8988T (cell line): ENCODE data around the gene DDX17.
"Not testable (repeated sequence)": the region's sequence is repeated elsewhere in the genome, so short reads cannot be mapped to it uniquely, and the experiment has no call there.

ENCODE experiments used
- DNase-seq: peaks from one replicate; pipeline ENCODE4 v3.0.0; 2011

Gene DDX17

DNA sequence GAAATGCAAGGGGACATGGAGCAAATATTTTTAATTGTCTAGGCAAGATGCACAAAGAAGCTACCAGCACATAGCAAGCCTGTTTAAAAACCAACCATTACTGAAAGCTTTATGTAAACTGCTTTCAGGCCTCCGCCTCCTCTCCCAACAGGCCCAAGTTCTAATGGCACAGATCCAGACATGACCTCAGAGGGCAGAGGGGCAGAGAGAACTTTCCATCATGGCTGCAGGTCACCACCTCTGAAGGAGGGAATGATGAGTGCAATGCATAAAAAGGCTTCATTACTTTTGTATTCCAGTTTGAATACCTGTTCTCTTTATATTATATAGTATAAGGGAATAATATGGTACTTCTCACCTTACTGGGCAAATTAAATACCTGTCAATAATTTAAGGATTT lies 15.2 kb downstream of the DDX17 start:
- no peak for DNase-seq

DNA sequence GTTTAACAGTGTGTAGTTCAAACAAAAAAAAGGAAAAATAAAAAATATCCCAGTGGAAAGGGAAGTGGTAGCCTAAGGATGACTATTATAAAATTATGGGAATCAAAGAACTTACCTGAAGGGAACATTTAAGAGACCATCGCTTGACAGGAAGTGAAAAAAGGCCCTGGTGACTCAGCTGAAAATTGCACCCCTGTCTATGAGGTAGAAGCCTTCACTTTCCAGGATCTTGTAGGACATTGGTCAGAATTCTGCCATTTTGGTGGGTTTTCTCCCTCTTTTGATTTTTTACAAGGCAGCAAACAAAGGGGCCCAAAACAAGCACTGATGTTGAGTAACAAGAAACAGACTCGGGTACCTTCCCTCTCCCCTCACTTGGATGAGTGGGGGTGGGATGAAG lies 15.6 kb downstream of the DDX17 start:
- no peak for DNase-seq

DNA sequence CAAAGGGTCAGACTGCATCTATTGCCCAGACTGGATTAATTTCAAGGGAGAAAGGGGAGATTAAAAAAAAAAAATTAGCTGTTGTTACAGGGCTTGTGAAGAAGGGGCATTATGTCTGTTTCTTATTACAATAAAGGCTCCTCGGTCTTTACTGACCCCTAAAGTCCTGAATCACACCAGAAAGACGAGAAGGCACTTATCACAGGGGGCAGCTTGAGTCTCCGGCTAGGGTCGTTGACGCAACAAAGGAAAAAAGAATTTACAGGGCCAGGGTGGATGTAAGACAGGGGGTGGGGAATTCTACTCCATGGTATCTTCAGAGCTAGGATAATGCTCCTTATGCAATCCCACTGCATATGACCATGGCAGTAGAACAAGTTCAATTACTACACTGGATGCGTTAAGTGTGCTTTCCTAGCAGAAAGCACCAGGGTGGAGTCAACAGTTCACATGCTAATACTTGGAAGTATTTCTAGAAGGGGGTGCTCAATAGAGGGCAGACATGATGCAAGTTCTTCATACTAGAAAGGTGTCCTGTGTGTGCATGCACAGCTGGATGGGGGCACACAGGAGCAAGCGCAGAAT lies 16.5 kb downstream of the DDX17 start:
- DNase-seq, result no peak

DNA sequence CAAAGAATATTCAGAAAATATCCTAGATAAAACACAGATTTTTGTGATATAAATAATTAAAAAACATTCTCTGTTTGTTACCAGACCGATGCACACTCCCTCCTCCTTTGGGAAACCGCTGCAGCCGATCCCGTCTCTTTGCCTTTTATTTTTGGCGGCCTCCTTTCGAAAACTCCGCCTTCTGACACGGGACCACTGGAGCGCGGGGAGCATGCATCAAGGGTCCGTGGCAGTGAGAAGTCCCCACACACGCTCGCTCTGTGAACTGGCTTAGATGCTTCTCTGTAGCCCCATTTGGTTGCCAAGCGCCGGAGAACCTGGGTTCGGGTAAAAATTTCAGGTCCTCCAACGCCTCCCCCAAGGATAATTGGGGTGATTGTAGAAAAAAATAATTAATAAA lies 17.0 kb downstream of the DDX17 start:
- no peak for DNase-seq

DNA sequence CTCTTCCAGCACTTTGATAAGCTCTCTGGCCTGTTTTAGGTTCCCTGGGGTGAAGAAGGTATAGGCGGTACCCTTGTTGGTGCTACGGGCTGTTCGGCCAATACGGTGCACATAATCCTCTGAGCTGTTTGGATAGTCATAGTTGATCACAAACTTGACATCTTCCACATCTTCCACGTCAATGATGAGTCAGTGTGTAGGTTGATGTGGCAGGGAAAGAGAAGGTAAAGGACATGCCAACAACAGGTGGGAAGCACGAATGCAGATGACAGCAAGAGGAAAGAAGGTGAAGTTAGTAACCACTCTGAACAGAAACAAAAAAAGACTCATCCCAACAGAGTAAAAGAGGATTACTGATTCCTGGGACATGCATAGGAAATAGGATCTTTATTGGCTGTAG lies 18.2 kb downstream of the DDX17 start:
- DNase-seq, result no peak

DNA sequence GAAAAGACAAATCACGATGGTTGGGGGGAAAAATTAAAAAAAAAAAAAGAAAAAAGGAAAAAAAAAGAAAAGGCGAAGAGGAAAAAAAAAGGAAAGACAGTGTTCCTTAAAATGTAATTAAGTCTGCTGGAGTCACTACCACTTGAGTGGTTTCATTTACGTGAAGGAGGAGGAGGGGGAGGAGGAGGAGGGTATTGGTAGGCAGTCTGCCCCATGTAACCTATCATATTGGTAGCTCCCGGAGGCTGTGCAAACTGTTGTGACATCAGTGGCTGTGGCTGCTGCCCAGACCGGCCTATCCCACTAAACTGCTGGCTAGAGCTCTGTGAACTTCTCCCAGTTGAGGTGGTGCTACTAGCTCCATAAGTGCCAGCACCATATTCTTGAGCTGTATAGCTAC lies 20.3 kb downstream of the DDX17 start:
- DNase-seq, result no peak

DNA sequence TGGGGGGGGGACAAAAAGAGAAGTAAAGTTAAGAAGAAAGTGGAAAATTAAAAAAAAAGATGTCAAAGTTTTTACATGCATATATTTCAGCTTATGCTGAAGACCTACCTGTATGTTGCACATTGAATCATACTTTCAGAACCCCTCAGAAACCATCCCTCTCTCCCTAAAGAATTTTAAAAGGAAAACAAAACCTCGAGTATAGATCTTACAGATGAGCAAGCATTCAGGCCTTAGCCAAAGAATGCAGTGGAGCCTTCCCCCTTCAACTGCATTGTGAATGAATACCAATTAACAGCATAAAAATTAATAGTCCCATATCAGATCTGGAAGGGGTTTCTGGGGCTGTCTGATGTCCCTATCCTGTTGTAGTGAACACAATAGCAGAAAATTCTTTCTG lies 21.9 kb downstream of the DDX17 start:
- DNase-seq, result no peak

DNA sequence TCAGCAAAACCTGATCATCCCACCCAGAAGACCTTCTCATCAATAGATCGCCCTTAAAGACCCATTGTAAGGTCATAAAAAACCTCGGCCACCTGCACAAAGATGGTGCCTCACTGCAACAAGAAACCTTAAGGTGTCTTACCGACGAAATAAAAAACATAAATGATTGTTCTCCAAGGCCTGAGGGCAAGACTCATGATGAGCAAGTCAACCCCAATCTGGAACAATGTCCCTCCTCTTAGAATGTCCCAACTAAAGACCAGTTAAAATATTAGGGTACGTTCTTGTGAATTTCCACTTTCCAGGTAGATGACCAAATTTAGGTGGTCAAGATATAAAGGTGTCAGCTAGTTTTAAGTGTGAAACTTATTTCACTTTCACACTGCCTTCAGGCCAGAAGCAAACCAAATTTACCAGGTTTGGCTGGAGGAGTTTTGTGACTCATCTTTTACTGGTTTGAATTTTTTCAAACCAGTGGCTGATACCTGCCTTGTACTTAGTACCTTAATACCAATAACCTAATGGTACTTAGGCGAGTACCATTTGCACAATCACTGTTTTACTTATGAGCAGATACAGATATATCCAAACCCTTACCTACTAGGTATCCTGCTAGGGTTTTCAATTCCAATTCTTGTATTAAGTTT lies 23.3 kb downstream of the DDX17 start:
- no peak for DNase-seq

DNA sequence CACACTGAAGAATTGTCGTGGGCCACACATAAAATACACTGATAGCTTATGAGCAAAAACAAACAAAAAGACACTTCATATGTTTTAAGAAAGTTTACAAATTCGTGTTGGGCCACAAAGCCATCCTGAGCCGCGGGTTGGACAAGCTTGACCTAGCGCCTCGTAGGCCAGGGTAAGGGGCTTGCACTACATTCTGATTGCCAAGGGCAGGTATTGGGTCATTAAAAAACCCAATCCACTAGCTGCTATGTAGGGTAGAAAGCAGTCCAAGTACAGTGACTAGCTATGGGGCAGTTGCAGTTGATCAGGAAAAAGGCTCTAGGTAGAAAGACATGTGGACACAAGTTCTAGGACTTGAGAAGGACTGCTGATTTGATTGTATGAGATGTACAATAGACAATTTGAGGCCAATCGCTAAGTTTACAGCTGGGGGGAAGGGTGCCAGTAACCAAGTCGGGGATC lies 24.2 kb downstream of the DDX17 start:
- DNase-seq, result no peak

DNA sequence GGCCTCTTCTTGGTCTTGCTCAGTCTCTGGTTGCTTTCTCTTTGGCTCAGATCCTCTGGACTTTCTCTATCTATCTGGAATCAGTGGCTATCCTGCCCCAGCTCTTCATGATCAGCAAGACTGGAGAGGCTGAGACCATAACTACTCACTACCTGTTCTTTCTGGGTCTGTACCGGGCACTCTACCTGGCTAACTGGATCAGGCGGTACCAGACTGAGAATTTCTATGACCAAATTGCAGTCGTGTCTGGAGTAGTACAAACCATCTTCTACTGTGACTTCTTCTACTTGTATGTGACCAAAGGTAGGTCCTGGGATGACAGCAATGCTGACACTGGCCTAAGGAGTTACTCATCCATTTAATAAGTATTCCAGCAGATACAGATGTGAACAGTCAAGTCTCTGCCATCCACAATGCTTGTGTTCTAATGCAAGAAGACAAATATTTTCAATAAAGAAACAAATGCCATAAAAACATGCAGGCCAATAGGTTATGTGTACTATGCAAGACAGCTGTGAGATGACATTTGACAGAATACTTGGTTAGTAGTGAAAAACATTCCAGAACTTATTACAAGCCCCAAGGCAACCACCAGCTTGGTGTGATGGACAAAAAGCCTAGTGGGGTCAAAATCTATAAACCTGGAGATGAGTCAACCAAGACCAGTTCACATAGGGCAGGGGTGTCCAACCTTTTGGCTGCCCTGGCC lies 24.8 kb downstream of the DDX17 start:
- no peak for DNase-seq

DNA sequence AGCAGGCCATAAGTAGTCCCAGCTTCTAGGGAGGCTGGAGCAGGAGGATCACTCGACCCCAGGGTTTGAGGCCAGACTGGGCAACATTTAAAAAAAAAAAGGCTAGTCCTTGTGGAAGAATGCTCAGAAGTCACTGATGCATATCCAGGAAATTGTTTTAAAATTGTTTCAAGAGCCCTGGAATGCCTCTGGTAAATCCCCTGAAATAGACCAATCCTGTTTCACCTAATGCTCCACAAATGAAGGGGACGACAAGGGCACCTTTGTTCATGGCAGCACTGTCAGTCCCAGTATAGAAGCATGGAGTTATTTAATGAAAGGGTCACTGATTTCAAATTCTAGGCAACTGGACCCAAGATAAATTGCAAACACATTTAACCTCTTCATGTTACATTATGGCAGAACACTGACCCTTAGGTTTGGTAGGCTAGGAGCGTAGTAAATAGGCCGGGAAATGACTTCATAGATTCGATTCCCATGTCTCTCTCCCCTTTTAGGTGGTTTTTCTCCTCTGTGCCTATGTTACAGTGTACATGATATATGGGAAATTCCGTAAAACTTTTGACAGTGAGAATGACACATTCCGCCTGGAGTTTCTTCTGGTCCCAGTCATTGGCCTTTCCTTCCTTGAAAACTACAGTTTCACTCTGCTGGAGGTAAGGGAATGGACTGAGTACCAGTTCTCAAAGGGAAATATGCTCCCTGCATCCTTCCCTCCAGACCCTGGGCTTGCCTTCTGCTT lies 26.8 kb downstream of the DDX17 start:
- no peak for DNase-seq

DNA sequence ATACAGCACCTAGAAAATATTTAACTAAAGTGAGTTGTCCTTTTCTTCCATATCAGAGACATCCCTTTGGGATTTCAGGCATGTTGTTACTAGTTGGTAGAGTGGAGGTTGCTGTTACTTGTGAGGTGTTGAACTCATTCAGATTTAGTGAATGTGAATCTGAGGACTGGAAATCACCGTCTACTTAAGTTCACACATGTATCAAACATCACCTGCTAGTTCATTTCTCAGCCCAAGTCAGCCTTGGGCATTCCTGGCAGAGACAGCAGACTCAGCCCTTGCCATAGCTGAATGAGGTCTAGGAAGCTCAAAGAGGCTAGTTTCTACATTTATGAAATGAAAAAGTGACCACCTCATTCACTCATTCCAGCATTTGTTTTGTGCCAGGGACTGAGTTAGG lies 28.5 kb downstream of the DDX17 start:
- DNase-seq, result no peak

DNA sequence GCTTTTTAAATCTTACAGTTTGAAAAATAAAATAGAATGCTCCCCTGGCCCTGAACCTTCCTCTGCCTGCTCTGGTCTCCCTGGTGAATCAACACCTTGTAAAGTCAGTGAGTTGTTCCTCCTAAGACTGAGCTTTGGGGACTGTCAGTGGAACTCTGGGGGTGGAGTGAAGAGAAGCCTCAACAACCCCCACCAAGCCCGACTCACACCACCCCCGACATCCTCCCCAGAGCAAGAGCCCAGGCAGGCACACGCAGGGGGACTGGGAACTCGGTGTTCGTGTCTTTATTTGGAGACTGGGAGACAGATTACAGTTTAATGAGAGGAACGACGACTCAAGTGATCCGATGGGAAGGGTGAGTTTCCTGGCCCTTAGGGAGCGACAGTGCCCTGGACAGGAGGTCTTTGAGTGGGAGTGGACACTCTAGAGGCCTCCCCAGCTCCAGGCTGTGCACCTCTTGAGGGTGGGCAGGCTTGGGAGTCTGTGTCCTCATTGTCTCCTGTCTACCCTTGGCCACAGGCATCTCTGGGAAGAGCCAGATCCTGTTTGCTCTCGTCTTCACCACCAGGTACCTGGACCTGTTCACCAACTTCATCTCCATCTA lies 32.0 kb downstream of the DDX17 start:
- DNase-seq, result no peak

DNA sequence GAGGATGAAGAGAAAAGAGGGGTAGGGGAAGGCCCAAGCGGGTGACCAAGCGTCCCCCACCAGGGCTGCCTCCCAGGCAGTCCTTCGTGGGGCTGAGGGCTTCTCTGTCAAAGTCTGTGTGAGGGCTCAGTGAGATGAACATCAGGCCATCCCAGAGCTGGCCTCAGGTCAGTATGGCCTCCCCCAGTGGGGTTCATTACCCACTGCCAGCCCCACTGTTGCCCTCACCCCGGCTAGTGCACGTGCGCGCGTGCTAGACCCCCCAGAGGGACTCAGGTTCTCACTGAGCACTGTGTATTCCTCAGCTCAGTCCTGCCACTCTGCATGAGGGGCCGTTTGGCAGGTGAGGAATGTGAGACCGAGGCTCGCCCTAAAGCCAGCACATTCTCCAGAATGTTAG lies 34.9 kb downstream of the DDX17 start:
- DNase-seq, result no peak

DNA sequence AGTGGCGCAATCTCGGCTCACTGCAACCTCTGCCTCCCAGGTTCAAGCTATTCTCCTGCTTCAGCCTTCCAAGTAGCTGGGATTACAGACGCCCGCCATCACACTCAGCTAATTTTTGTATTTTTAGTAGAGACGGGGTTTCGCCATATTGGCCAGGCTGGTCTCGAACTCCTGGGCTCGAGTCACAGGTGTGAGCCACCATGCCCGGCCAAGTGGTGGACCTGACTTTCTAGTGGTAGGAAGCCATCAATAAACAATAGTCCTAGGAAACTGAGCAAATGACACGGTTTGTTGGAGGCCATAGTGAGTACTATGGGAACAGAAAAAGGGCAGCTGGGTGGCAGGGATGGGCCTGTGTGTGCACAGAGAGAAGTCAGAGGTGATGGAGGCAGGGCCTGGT lies 35.9 kb downstream of the DDX17 start:
- not testable (repeated sequence) for DNase-seq

DNA sequence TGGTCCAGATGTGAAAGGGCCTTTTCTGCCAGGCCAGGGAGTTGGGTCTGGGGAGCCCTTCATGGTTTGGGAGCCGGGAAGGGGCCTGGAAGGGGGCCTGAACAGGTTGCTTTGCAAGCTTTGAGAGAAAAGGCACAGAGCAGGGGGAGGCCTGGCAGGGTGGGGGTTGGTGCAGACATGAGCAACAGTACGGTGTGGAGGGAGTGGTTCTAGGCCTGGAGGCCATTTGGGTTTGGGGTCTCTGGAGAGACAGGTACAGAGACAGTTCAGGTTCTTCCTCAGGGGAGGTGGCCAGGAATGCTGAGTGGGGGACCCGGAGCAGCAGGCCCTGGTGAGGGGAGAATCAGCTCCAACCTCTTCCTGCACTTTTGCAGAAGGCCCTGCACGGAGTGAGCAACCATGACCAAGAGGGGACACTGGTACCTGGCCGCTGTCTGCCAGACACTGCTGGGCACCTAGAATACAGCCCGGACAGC lies 36.8 kb downstream of the DDX17 start:
- no peak for DNase-seq

DNA sequence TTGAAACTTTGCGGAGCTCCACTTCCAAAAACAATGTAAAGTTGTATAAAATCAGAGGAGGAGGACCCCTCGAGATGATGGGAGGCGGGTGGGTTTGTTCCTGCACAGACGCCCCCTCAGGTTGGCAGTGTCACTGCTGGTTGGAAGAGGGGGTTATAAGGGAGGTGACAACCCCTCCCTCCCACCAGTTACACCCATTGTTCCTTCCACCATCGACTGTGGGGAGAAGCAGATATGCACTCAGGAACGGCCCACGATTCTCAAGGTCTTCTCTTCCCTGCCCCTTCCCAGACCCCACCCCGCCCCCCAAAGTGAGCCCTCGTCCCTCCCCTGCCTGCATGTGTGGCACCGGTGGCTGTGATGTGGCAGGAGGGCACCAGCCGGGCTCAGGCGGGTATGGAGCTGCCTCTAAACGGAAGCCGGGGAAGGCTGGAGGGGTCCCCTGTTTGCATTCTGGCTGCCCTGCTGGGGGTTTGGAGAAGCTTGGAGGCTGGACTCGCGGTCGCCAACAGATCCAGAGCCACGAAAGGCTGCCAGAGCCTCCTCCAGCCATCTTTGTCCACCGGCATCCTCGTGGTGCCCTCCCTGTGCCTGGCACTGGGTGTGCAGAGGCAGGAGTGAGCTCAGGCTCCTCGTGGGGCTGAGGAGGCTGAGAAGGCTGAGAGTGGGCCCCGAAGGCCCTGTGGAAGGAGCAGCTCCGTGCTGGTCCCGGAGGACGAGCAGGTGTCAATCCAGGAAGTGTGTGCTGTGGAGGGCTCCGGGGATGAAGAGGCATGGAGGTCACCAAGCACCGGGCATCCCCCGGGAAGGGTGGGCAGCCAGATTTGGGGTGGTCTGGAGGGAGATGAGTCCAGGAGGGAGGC lies 37.4 kb downstream of the DDX17 start:
- no peak for DNase-seq

DNA sequence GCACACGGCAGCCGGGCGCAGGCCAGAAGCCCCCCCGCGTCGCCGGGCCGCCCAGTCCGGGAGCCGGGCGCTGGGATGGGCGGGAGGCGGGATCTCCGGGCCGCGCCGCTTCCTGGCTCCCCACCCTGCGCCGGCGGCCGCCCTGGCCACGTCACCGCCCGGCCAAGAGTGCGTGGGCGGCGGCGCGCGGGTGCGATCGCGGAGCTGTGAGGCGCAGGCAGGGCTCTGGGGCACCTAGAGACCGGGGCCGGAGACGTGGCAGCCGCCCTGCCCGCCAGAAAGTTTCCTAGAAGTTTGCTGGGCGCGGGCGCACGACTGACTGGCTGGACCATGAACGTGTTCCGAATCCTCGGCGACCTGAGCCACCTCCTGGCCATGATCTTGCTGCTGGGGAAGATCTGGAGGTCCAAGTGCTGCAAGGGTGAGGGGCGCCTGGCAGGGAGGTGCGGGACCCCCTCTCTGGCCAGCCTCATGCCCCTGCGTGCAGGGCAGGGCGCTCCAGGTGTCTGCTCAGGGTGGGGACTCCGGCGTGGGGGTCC lies 38.1 kb downstream of the DDX17 start, which contains the start of gene KDELR3:
Gene KDELR3 (plus strand): TSS at position 193 of the 539 bp plus-strand sequence. CDS start 138 bp downstream, at position 331.
- DNase-seq, result peak; percentile 79

DNA sequence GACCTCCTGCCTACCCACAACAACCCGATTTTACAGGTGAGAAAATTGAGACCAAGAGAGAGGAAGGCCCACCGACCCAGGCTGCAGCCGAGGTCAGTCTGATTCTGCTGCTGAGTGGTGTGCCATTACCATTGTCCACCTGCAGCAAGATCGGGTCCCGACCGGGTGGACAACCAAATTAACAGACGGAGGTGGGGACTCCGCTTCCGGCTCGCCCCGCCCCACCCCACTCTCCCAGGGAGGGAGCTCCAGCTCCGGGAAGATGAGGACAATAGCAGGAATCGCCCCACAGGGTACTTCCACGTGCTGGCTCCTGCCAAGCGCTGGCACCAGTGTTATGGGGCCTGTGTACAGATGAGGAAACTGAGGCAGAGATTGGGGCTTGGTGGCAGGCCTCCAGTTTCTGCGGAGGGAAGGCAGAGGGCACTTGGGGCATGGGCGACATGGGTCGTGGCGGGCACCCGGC lies 38.6 kb downstream of the DDX17 start:
- no peak for DNase-seq

DNA sequence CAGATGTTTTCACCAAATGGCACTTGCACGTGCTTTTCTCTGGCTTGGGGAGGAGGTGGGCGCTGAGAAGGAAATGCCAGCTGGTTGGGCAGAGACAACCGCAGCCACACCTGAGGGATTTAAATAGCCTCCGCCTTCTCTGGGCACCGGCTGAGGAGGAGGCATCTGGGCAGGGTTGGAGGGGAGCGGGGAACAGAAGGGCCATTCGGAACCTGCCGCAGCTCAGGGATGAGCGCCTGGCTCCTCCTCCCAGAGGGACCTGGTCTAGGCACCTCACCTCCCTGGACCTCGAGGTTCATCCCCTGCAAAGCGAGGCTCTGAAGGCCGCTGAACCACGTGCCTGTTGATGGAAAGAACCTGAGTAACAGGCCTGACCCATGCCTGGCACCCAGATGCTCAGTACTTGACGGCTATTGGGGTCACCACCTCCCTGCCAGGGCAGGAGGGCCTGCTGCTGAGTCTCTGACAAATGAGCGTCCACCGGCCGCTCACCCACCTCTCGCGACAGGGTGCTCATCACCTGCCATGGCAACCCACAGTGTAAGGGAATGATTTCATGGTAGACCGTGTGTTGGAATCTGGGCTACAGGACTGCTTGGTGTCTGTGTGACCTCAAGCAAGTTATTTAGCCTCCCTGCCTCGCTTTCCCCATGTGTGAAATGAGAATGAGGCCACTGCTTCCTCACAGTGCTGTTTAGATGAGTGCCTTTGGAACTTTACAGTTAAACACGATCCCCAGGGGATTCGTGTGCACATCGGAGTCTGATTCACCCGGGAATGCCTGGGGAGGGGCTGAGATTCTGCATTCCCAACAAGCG lies 40.2 kb downstream of the DDX17 start:
- DNase-seq, result no peak
